CD4-positive, alpha-beta T cell treated with Interleukin-12 subunit alpha and Interleukin-12 subunit beta, for 1 hour (primary cell): Measurements from ENCODE around the gene TCIRG1.

Experiments used
- DNase-seq: peaks from one replicate; pipeline ENCODE4 v3.0.0-alpha.2; 2020

Gene TCIRG1

DNA sequence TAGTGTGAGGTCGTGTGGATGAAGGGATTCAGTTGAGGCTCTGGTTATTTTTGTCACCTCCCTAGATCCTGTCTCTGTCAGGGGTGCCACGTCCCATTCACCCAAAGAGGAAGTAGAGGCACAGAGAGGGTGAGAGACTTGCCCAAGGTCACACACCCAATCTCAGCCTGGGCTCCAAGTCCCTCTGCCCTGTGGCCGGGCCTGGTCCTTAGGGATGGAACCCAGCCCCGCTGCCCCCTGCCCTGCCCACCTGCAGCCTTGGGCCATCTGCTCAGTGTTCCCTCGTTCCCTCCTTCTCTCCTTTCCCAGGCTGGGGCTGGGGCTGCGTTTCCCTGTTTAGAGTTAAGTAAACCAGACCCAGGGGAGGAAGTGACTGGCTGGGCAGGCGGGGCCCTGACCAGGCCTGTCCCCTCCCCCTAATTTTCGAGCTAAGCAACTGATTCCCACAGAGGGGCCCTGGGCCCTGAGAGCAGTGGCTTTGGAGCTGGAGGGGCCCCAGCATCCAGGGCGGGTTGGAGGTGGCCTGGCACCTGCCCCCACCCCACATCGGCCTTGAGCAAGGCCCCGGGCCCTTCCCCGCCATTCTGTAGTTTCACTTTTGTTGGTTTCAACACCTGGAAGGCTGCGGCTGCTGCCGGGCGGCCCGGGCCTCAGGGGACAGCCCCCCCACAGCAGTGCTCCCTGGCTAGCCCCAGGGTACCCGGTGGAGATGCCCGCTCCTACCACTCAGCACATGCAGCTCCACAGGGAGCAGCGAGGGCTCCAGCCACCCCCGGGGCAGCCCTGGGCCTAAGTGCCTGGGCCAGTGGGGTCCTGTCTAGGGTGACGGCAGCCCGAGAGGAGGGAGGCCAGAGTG, 1.5 kb downstream of the TCIRG1 start:
- DNase-seq: peak; percentile 48

DNA sequence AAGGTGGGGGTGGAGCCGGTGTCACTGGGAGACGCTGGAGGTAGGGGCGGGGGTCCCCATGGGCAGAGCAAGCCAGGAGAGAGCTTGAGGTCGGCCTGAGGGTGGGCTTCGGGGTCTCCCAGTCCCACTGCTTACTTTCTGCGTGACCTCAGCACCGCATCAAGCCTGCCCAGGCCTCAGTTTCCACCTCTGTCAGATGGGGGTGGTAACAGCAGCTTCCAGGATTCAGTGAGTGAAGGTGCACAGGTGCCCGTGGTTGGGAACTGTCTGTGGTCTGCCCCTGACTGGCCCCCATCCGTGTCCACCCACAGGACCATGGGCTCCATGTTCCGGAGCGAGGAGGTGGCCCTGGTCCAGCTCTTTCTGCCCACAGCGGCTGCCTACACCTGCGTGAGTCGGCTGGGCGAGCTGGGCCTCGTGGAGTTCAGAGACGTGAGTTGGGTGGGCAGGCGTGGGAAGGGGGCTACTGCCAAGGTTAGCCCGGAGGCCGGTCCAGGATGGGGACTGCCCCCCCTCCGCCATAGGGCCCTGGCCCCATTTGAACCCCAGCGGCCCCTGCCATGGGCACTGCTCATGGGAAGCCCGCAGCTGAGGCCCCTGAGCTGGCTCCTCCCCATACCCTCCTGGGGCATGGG, 2.2 kb downstream of the TCIRG1 start:
- no peak for DNase-seq

DNA sequence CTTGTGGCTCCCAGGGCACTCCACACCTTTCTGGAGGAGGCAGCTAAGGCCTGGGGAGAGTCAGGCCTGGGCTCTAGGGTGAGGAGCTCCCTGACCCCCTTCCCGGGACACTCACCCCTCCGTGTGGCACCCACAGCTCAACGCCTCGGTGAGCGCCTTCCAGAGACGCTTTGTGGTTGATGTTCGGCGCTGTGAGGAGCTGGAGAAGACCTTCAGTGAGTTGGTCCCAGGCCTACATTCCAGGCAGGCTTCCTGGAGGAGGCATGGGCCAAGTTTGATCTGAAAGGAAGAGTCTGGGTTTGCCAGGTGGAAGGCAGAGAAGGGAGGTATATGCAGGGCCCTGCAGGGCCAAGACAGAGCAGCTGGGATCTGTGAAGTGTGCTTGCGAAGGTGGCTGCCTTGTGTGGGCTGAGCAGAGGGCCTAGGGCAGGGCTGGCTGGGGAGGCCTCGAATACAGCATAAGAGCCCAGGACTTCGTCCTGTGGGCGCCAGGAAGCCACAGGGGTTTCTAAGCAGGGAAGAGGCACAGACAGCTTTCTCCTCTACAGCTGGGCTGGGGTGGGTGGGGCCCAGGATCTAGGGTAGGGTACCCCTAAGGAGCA, 2.9 kb downstream of the TCIRG1 start:
- no peak for DNase-seq

DNA sequence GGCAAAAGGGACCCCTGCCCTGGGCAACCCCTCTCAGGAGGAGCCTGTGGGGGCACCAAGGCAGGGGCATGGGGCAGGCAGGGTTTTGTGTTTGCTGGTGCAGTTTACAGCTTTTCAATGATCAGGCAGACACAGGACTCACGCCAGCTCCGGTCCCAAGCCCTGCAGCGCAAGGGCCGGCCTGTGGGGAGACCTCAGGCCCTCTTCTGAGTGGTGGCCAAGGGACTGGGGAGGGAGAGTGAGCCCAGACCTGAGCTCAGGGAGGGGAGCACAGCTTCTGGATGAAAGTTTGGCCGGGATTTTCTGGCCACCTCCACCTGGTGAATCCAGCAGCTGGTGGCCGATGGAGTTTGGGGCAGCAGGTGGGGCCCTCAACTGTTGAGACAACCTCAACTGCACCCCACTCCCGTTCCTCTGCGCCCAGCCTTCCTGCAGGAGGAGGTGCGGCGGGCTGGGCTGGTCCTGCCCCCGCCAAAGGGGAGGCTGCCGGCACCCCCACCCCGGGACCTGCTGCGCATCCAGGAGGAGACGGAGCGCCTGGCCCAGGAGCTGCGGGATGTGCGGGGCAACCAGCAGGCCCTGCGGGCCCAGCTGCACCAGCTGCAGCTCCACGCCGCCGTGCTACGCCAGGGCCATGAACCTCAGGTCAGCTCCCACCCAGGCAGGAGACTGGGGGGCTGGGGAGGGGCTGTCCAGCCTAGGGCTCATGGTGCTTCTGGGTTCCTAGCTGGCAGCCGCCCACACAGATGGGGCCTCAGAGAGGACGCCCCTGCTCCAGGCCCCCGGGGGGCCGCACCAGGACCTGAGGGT, 3.6 kb downstream of the TCIRG1 start:
- no peak for DNase-seq

DNA sequence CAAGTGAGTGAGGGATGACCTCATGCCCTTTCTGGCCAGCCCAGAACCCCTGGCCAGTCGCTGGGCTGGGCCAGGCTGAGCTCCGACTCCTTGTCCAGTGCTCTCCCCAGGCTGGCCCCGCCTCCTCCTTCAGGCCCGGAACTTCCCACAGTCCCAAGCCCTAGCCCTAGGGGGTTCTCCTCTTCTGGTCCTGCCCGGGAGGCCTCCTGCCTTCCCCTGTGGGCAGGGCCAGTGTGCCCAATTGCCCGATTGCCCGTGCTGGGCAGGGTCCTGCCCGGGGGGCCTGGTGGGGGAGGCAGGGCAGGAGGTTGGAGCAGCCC, 4.2 kb downstream of the TCIRG1 start:
- no peak for DNase-seq

DNA sequence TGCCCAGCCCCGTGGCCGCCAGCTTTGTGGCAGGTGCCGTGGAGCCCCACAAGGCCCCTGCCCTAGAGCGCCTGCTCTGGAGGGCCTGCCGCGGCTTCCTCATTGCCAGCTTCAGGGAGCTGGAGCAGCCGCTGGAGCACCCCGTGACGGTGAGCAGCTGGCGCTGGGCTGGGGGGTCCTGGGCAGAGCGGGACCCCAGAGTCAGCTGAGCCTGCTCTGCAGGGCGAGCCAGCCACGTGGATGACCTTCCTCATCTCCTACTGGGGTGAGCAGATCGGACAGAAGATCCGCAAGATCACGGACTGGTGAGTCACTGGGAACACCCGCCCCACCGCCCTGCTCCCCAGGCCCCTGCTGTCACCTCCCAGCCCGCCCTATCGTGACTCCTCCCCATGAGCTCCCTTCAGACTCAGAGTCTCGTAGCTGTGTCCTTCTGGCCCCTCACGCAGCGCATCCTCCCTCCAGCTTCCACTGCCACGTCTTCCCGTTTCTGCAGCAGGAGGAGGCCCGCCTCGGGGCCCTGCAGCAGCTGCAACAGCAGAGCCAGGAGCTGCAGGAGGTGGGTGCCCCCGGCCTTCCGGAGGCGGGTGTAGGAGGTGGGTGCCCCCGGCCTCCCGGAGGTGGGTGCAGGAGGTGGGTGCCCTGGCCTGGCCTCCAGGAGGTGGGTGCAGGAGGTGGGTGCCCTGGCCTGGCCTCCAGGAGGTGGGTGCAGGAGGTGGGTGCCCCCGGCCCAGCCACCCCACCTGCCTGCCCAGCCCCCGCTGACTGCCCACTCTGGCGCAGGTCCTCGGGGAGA, 4.7 kb downstream of the TCIRG1 start:
- no peak for DNase-seq

DNA sequence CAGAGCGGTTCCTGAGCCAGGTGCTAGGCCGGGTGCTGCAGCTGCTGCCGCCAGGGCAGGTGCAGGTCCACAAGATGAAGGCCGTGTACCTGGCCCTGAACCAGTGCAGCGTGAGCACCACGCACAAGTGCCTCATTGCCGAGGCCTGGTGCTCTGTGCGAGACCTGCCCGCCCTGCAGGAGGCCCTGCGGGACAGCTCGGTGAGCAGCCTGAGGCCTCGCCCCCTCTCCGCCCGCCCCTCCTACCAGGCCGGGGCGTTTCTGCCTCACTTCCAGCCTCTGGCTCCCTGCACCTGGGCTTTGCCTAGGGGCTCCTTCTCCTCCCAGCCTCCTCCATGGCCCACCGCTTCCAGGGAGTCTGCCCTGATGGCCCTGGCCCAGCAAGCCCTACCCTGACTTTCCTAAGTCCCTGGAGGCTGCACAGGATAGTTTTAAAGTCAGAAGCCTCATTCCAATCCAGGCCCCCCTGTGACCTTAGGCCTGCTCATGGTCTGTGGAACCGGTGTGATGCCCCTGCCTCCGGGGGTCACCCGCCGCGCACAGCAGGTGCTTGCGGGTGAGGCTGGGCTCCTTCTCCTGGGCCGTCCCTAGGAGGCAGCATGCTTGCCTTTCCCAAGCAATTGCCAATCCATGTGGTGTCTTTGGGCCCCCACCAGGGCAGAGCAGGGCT, 5.5 kb downstream of the TCIRG1 start:
- no peak for DNase-seq

DNA sequence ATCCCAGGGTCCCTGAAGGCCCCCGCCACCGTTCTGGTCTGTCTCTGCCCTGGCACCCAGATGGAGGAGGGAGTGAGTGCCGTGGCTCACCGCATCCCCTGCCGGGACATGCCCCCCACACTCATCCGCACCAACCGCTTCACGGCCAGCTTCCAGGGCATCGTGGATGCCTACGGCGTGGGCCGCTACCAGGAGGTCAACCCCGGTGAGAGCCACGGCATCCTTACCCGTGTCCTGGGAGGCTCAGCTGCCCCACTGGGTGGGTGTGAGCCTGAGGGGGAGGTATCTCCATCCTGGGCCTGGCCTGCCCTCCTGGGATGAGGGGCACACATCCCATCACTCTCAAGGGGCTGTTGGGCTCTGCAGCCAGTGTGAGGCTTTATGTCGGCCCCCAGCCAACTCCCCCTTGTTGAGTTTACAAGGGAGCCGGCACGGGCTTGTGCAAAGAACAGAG, 6.1 kb downstream of the TCIRG1 start:
- no peak for DNase-seq

DNA sequence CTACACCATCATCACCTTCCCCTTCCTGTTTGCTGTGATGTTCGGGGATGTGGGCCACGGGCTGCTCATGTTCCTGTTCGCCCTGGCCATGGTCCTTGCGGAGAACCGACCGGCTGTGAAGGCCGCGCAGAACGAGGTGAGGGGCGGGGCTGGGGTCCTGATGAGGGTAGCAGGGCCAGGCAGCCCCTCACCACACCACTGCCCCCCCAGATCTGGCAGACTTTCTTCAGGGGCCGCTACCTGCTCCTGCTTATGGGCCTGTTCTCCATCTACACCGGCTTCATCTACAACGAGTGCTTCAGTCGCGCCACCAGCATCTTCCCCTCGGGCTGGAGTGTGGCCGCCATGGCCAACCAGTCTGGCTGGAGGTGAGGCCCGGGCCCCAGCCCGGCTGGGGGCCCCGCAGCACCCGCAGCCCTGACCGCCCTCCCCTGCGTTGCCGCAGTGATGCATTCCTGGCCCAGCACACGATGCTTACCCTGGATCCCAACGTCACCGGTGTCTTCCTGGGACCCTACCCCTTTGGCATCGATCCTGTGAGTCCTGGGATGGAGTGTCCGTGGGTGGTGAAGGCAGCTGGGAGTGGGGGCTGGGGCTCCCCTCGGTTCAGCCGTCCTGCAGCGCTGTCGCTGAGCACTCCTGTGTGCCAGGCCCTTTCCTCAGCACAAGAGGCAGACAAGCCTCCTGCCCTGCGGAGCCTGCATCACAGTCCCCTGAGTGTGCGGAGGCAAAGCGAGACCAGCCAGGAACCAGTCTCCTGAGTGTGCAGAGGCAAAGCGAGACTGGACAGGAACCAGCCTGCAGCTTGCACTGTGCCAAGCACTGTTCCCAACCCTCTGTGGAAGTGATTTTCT, 8.8 kb downstream of the TCIRG1 start:
- DNase-seq: no peak

DNA sequence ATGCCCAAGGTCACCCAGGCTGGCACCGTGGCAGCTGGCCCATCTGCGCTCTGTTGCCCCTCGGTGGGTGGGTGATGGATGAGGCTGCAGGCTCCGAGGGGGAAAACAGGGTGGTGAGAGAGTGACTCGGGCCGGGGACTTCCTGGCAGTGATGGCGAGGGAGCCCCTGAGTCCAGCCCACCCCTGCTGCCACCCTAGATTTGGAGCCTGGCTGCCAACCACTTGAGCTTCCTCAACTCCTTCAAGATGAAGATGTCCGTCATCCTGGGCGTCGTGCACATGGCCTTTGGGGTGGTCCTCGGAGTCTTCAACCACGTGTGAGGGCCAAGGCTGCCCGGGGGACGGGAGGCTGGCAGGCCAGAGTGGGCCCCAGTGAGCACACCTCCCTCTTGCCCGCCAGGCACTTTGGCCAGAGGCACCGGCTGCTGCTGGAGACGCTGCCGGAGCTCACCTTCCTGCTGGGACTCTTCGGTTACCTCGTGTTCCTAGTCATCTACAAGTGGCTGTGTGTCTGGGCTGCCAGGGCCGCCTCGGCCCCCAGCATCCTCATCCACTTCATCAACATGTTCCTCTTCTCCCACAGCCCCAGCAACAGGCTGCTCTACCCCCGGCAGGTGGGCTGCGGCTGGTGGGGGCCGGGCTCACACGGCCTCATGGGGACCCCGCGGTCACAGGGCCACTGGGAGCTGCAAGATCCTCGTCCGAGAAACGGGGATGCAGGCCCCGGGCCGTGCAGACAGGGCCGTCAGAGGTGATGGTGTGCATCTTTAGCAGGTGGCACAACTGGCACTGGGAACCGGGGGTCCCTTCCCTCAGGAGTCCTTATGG, 10.1 kb downstream of the TCIRG1 start:
- no peak for DNase-seq

DNA sequence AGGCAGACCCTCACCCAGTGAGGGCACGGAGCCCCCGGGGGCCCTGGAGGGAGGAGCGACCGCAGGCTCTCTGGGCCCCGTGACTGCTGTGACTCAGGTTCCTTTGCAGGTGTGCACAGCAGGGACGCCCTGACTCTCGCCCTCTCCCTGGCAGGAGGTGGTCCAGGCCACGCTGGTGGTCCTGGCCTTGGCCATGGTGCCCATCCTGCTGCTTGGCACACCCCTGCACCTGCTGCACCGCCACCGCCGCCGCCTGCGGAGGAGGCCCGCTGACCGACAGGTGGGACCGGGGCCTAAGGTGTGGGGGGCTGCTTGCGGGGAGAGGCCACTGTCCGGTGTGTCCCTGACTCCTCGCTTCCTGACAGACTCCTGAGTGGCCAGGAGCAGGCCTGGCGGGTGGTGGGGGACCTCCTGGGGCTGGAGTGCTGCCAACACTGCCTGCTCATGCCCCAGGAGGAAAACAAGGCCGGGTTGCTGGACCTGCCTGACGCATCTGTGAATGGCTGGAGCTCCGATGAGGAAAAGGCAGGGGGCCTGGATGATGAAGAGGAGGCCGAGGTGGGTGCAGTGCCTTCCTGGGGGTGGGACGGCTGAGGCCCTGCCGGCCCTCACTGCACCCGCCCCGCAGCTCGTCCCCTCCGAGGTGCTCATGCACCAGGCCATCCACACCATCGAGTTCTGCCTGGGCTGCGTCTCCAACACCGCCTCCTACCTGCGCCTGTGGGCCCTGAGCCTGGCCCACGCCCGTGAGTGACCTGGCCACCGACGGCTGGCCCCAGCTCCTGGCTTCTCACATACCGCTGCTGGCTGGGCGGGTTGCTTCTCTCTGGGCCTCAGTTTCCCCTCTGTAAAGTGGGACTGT, 10.9 kb downstream of the TCIRG1 start:
- no peak for DNase-seq

DNA sequence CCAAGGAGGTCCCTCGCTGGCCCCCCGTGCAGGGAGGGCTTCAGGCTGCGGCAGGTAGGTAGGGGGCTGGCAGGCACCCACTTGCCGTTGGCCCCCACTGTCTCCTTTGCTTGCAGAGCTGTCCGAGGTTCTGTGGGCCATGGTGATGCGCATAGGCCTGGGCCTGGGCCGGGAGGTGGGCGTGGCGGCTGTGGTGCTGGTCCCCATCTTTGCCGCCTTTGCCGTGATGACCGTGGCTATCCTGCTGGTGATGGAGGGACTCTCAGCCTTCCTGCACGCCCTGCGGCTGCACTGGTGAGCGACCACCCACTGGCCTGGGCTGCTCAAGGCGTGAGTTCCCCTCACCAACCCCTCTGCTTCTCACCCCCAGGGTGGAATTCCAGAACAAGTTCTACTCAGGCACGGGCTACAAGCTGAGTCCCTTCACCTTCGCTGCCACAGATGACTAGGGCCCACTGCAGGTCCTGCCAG, 11.6 kb downstream of the TCIRG1 start:
- DNase-seq: no peak

DNA sequence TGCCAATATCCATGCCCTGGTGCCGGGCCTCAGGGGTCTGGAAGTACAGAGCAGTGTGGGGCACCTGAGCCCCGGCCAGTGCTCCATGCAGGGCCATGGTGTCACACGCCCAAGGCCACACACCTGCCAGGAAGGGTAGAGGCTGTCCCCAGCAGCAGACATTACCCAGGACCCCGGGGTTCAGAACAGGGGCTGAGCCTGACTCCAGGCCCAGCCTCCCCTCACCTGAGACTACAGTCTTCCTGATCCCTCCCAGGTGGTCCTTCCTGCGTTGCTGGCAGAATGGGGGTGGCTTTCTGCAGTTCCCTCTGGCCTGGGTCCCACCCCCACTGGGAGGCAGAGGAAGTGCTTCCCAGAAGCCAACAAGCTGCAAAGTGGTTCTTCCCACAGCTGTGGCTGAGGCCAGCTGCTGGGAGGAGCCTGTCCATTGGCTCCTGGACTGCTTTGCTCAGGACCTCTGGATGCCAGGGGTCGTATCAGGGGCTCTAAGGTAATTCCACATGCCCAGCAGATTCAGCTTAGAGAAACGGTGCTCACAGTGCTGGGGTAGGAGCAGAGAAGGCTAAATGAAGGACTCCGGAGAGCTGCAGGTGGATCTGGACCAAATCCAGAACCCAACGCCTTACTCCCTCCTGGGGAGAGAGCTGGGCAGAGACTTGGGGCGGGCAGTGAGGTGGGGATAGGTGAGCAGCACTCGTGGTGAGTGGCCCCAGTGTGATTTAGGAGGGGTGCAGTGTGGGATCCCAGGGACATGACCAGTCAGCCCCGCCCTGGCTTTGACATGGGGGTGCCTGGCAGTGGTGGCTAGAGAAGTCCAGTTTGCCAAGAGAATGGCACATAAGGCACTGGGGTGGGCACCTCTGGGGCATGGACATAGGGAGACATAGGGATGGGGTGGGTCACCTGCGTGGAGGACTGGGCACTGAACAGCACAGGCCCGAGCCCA, 12.6 kb downstream of the TCIRG1 start:
- no peak for DNase-seq

DNA sequence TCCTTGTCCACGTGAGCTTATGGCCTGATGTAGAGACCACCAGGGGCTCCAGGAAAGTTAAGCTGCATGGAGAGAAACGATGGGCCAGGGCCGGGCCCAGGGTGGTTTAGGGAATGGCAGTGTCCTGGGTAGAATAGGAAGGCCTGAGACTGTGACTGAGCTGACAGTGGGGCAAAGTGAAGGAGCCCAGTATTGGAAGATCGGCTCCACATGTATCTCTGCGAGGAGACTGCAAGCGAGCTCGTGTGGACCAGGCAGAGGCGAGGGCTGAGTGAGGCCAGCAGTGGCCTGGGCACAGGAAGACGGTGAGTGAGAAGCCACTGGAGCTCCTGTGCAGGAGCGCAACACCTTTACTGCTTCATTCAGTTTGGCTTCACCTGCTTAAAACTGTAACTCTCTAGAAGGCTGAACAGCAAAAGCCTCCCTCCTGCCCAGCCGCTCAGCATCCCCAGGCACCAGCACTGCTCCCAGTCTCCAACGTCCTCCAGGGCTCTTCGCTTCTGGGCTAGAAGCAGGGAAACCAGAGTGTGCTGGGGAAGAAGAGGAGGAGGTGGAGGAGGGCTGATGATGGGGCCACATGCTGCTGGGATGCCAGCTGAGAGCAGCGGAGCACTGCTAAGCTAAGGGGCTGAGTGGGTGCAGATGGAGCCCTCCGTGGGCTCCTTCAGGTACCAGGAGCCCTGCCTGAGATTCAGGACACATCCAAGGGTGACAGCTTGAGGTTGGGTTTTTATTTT, 13.5 kb downstream of the TCIRG1 start:
- no peak for DNase-seq

DNA sequence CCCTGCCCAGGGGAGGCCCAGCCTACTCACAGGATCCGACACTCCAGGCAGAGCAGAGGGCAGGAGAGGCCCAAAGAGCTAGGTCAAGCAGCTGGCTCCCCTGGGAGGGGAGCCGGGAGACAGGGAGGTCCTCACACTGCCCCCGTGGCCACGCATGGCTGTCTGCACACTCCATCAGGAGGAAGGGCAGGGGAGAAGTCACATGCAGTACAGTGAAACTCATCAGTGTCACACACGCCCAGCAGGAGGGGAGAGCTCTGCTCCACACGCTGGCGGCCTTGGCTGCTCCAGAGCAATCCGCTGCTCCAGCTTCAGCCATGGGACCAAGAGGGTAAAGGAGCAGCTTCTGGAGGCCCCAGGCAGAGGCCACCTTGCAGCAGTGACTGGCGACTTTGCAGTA, 14.3 kb downstream of the TCIRG1 start:
- DNase-seq: no peak

DNA sequence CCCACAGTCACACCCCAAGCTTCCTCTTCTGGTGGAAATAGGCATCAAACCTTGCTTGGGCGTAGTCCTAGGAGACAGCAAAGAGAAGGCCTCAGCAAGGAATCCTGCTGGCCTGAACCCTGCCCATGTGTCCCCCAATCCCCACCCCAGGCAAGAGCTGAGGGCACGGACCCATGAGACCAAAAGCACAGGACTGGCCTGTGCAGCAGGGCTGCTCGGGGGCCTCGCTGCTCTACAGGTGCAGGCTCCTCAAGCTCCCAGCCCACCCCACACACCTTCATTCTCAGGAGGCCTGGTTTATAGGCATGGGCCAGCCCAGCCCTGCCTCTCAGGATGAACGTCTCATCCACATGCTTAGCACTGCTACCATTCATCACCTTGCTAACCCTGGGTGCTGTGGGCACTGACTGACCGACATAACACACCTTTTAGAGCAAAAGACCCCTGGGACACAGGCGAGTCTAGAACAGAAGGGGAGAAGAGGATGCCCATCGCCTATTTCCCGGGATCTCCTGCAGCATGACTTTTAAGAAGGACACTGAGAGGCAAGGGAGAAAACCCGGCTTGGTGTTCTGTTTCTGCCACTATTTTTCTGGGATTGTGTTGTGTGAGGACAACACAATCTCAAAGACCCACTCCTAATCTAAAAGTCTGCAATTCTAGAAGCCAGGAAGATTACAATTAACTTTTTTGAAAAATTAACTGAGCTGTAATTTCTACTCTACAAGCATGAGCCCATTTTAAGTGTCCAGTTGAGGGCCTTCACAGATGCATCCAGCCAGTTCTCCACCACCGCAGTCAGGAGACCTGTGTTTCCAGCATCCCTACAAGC, 15.4 kb downstream of the TCIRG1 start:
- no peak for DNase-seq
